Measurements from ENCODE around the gene RBM15.

The RBM15 gene

GRCh38 chr1:110337704-110338308 lies 1.4 kb upstream of the RBM15 start:
- Histone ChIP-seq H3K4me3 (ENCODE audit: insufficient read depth, low read depth, low read length, poor library complexity, severe bottlenecking) (peak overlapping the region; percentile 73), H3K36me3 (ENCODE audit: control insufficient read depth, insufficient read depth, low read length) (peaks cover 15% of the 10 kb centered on the region), H3K27ac (ENCODE audit: insufficient read depth, low read length, poor library complexity, severe bottlenecking) (peak overlapping the region; percentile 98), H3K27me3 (replicated peaks; ENCODE audit: control insufficient read depth, insufficient read depth, low read length, poor library complexity, severe bottlenecking) (no peaks in the 10 kb centered on the region), H3K9me3 (ENCODE audit: control insufficient read depth, low read length) (no peaks in the 10 kb centered on the region), H3K4me1 (ENCODE audit: control insufficient read depth, insufficient read depth, low read length, poor library complexity, severe bottlenecking) (peaks cover 40% of the 10 kb centered on the region)
- peak in 2 of 3 donors; percentile 6 to 11 for DNase-seq

GRCh38 chr1:110338309-110338885 lies 780 bp upstream of the RBM15 start:
- Histone ChIP-seq H3K4me1 (ENCODE audit: control insufficient read depth, insufficient read depth, low read length, poor library complexity, severe bottlenecking) (peaks cover 40% of the 10 kb centered on the region), H3K4me3 (ENCODE audit: insufficient read depth, low read depth, low read length, poor library complexity, severe bottlenecking) (peak overlapping the region; percentile 73)
- peak; percentile 89 to 95 (median 93) for DNase-seq

GRCh38 chr1:110339407-110340206 lies 430 bp downstream of the RBM15 start:
- Histone ChIP-seq H3K4me1 (ENCODE audit: control insufficient read depth, insufficient read depth, low read length, poor library complexity, severe bottlenecking) (peaks cover 49% of the 10 kb centered on the region), H3K27me3 (replicated peaks; ENCODE audit: control insufficient read depth, insufficient read depth, low read length, poor library complexity, severe bottlenecking) (no peaks in the 10 kb centered on the region), H3K27ac (ENCODE audit: insufficient read depth, low read length, poor library complexity, severe bottlenecking) (peak overlapping the region; percentile 85), H3K4me3 (ENCODE audit: insufficient read depth, low read depth, low read length, poor library complexity, severe bottlenecking) (peak overlapping the region; percentile 95), H3K9me3 (ENCODE audit: control insufficient read depth, low read length) (no peaks in the 10 kb centered on the region), H3K36me3 (ENCODE audit: control insufficient read depth, insufficient read depth, low read length) (peaks cover 15% of the 10 kb centered on the region)
- peak; percentile 39 to 43 (median 41) for DNase-seq

More at GRCh38 chr1:110338309-110338885, 780 bp upstream of the RBM15 start:
- no peaks in the 10 kb centered on the region for H3K27me3 ChIP-seq (replicated peaks; ENCODE audit: control insufficient read depth, insufficient read depth, low read length, poor library complexity, severe bottlenecking)
- H3K27ac ChIP-seq (ENCODE audit: insufficient read depth, low read length, poor library complexity, severe bottlenecking) = peak overlapping the region; percentile 98
- H3K36me3 ChIP-seq (ENCODE audit: control insufficient read depth, insufficient read depth, low read length) = peaks cover 15% of the 10 kb centered on the region
- no peaks in the 10 kb centered on the region for H3K9me3 ChIP-seq (ENCODE audit: control insufficient read depth, low read length)

- H3K9me3 ChIP-seq (ENCODE audit: control insufficient read depth, low read length) = no peaks in the 10 kb centered on the region
- no peaks in the 10 kb centered on the region for H3K27me3 ChIP-seq (replicated peaks; ENCODE audit: control insufficient read depth, insufficient read depth, low read length, poor library complexity, severe bottlenecking)
- peaks cover 15% of the 10 kb centered on the region for H3K36me3 ChIP-seq (ENCODE audit: control insufficient read depth, insufficient read depth, low read length)
- peak overlapping the region; percentile 85 for H3K27ac ChIP-seq (ENCODE audit: insufficient read depth, low read length, poor library complexity, severe bottlenecking)
- H3K4me3 ChIP-seq (ENCODE audit: insufficient read depth, low read depth, low read length, poor library complexity, severe bottlenecking) = peak overlapping the region; percentile 95
- H3K4me1 ChIP-seq (ENCODE audit: control insufficient read depth, insufficient read depth, low read length, poor library complexity, severe bottlenecking) = peaks cover 51% of the 10 kb centered on the region
- peak in 1 of 3 donors; percentile 2 for DNase-seq
Measured at GRCh38 chr1:110340207-110340468, 961 bp downstream of the RBM15 start.

- peaks cover 17% of the 10 kb centered on the region for H3K36me3 ChIP-seq (ENCODE audit: control insufficient read depth, insufficient read depth, low read length)
- no peaks in the 10 kb centered on the region for H3K9me3 ChIP-seq (ENCODE audit: control insufficient read depth, low read length)
- no peaks in the 10 kb centered on the region for H3K27me3 ChIP-seq (replicated peaks; ENCODE audit: control insufficient read depth, insufficient read depth, low read length, poor library complexity, severe bottlenecking)
- H3K4me1 ChIP-seq (ENCODE audit: control insufficient read depth, insufficient read depth, low read length, poor library complexity, severe bottlenecking) = peaks cover 56% of the 10 kb centered on the region
- H3K27ac ChIP-seq (ENCODE audit: insufficient read depth, low read length, poor library complexity, severe bottlenecking) = no peak overlapping the region
- no peak for DNase-seq
- no peak overlapping the region for H3K4me3 ChIP-seq (ENCODE audit: insufficient read depth, low read depth, low read length, poor library complexity, severe bottlenecking)
Measured at GRCh38 chr1:110341146-110341871, 2.1 kb downstream of the RBM15 start.

- H3K9me3 ChIP-seq (ENCODE audit: control insufficient read depth, low read length) = no peaks in the 10 kb centered on the region
- no peaks in the 10 kb centered on the region for H3K27me3 ChIP-seq (replicated peaks; ENCODE audit: control insufficient read depth, insufficient read depth, low read length, poor library complexity, severe bottlenecking)
- H3K27ac ChIP-seq (ENCODE audit: insufficient read depth, low read length, poor library complexity, severe bottlenecking) = no peak overlapping the region
- H3K4me3 ChIP-seq (ENCODE audit: insufficient read depth, low read depth, low read length, poor library complexity, severe bottlenecking) = no peak overlapping the region
- peaks cover 23% of the 10 kb centered on the region for H3K36me3 ChIP-seq (ENCODE audit: control insufficient read depth, insufficient read depth, low read length)
- H3K4me1 ChIP-seq (ENCODE audit: control insufficient read depth, insufficient read depth, low read length, poor library complexity, severe bottlenecking) = peaks cover 52% of the 10 kb centered on the region
- no peak for DNase-seq
Measured at GRCh38 chr1:110341872-110342331, 2.7 kb downstream of the RBM15 start.

- Histone ChIP-seq H3K27me3 (replicated peaks; ENCODE audit: control insufficient read depth, insufficient read depth, low read length, poor library complexity, severe bottlenecking) (no peaks in the 10 kb centered on the region), H3K4me3 (ENCODE audit: insufficient read depth, low read depth, low read length, poor library complexity, severe bottlenecking) (no peak overlapping the region), H3K4me1 (ENCODE audit: control insufficient read depth, insufficient read depth, low read length, poor library complexity, severe bottlenecking) (peaks cover 48% of the 10 kb centered on the region), H3K27ac (ENCODE audit: insufficient read depth, low read length, poor library complexity, severe bottlenecking) (no peak overlapping the region), H3K36me3 (ENCODE audit: control insufficient read depth, insufficient read depth, low read length) (peaks cover 30% of the 10 kb centered on the region), H3K9me3 (ENCODE audit: control insufficient read depth, low read length) (no peaks in the 10 kb centered on the region)
- DNase-seq = no peak
Measured at GRCh38 chr1:110343249-110343648, 4.1 kb downstream of the RBM15 start.

GRCh38 chr1:110344152-110344551 lies 5.0 kb downstream of the RBM15 start:
- DNase-seq = no peak
- H3K27ac ChIP-seq (ENCODE audit: insufficient read depth, low read length, poor library complexity, severe bottlenecking) = no peak overlapping the region
- peaks cover 48% of the 10 kb centered on the region for H3K4me1 ChIP-seq (ENCODE audit: control insufficient read depth, insufficient read depth, low read length, poor library complexity, severe bottlenecking)
- no peak overlapping the region for H3K4me3 ChIP-seq (ENCODE audit: insufficient read depth, low read depth, low read length, poor library complexity, severe bottlenecking)
- peaks cover 30% of the 10 kb centered on the region for H3K36me3 ChIP-seq (ENCODE audit: control insufficient read depth, insufficient read depth, low read length)
- H3K9me3 ChIP-seq (ENCODE audit: control insufficient read depth, low read length) = no peaks in the 10 kb centered on the region
- H3K27me3 ChIP-seq (replicated peaks; ENCODE audit: control insufficient read depth, insufficient read depth, low read length, poor library complexity, severe bottlenecking) = no peaks in the 10 kb centered on the region

GRCh38 chr1:110345480-110345879 lies 6.3 kb downstream of the RBM15 start:
- Histone ChIP-seq H3K36me3 (ENCODE audit: control insufficient read depth, insufficient read depth, low read length) (peaks cover 30% of the 10 kb centered on the region), H3K4me1 (ENCODE audit: control insufficient read depth, insufficient read depth, low read length, poor library complexity, severe bottlenecking) (peaks cover 39% of the 10 kb centered on the region)

More at GRCh38 chr1:110345480-110345879, 6.3 kb downstream of the RBM15 start:
- Histone ChIP-seq H3K27ac (ENCODE audit: insufficient read depth, low read length, poor library complexity, severe bottlenecking) (no peak overlapping the region), H3K27me3 (replicated peaks; ENCODE audit: control insufficient read depth, insufficient read depth, low read length, poor library complexity, severe bottlenecking) (no peaks in the 10 kb centered on the region), H3K4me3 (ENCODE audit: insufficient read depth, low read depth, low read length, poor library complexity, severe bottlenecking) (no peak overlapping the region), H3K9me3 (ENCODE audit: control insufficient read depth, low read length) (no peaks in the 10 kb centered on the region)
- DNase-seq = no peak

Data from effector memory CD4-positive, alpha-beta T cell (primary cell).